Natural killer cell (primary cell): ENCODE measurements around the gene NEK1. TPM values are rescaled to one million over a fixed set of nuclear protein-coding genes. Genes with fewer than 3 reads are reported as not detected.

Experiments used
- ATAC-seq, 3 donors: fragments of 150-1000 bp in 2 of 3; fragments of 200-7000 bp in 1 of 3; cut with Tn5 transposase; 1 replicate in 1 of 3; 2 replicates in 2 of 3; pipeline ENCODE4 v1.10.0; 2021; ENCODE audit warnings: mild to moderate bottlenecking in 2 of 3, moderate library complexity in 2 of 3
- DNase-seq, 2 donors: peaks; one replicate each; pipeline versions ENCODE4 v3.0.0 to v3.0.0-alpha.2; 2013 to 2021; ENCODE audit warnings: mixed read lengths in 1 of 2
- H3K27ac ChIP-seq: one replicate; pipeline ENCODE4 v1.5.1; 2013; ENCODE audit warnings: mild to moderate bottlenecking, low read length
- H3K27me3 ChIP-seq: one replicate; pipeline ENCODE4 v1.6.1; 2013; ENCODE audit warnings: low read length; ENCODE audit not compliant: control insufficient read depth, insufficient read depth
- H3K36me3 ChIP-seq: one replicate; pipeline ENCODE4 v1.6.1; 2013; ENCODE audit warnings: low read length; ENCODE audit not compliant: control insufficient read depth, insufficient read depth
- H3K4me1 ChIP-seq: one replicate; pipeline ENCODE4 v1.6.1; 2013; ENCODE audit warnings: low read length; ENCODE audit not compliant: control insufficient read depth, insufficient read depth
- H3K4me3 ChIP-seq: one replicate; pipeline ENCODE4 v1.5.1; 2013; ENCODE audit warnings: low read length
- H3K9me3 ChIP-seq: one replicate; pipeline ENCODE4 v1.6.1; 2013; ENCODE audit warnings: low read length; ENCODE audit not compliant: control insufficient read depth, insufficient read depth
- H3K27ac Mint-ChIP-seq, 2 donors: one replicate each; pipeline ENCODE4 v1.8.0; 2022; ENCODE audit warnings: mild to moderate bottlenecking in 2 of 2, mixed read lengths in 2 of 2, moderate library complexity in 1 of 2
- H3K27me3 Mint-ChIP-seq, 2 donors: one replicate each; pipeline ENCODE4 v1.8.0; 2022; ENCODE audit warnings: low read depth in 2 of 2, mixed read lengths in 2 of 2
- H3K36me3 Mint-ChIP-seq: one replicate; pipeline ENCODE4 v1.8.0; 2022; ENCODE audit warnings: mixed read lengths
- H3K4me1 Mint-ChIP-seq, 2 donors: one replicate each; pipeline ENCODE4 v1.8.0; 2022; ENCODE audit warnings: mixed read lengths in 2 of 2
- H3K4me3 Mint-ChIP-seq: one replicate; pipeline ENCODE4 v1.8.0; 2022; ENCODE audit warnings: mild to moderate bottlenecking, moderate library complexity, mixed read lengths
- H3K9me3 Mint-ChIP-seq, 2 donors: one replicate each; pipeline ENCODE4 v1.8.0; 2022; ENCODE audit warnings: mixed read lengths in 2 of 2
- WGBS: methylation state at CpG from one replicate; pipeline ENCODE4 v1.1.7; 2013; ENCODE audit warnings: missing lambda C conversion rate; ENCODE audit not compliant: insufficient coverage; 5-methylcytosine and 5-hydroxymethylcytosine counted together
- intact Hi-C: fragments of 100-400 bp; cut with micrococcal nuclease; formaldehyde crosslinking; loops from one replicate; pipeline ENCODE4 v1.14.2; 2022
- total RNA-seq, 4 donors: library from RNA; stranded (reverse); fragments of 120-200 nt in 1 of 4; gene quantifications; one replicate each; pipeline versions ENCODE4 v1.2.3 to v1.2.4, GENCODE V29; 2013 to 2022
- TF ChIP-seq, protein P1 (sequence below): fragments of 200-600 bp; IDR thresholded peaks from one replicate; pipeline ENCODE4 v1.8.0; 2022; ENCODE audit warnings: antibody characterized with exemption

NEK1 gene
- total RNA-seq, 3 donors from 2014 or later (not counting 1 experiment from before 2014, with no cell fraction given): 16.4 to 24.9 (median 19.0) TPM

DNA sequence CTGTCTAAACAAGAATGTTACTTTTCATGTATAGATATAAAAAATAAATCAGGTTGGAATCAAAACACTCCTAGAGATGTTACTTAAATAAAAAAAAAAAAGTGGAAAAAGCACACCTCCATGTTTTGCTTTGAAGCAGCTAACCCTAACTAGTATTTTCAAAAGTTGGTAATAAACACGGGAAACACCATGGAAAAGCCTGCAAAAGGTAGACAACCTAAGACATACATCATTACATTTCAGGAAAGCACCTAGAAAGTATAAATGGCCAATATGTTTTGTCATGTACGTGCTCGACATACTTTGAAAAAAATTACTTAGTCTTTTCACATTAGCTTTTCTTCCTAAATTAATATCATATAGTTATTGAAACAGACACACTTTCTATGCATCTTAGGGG is 211.6 kb downstream of the NEK1 start:
- H3K4me1 Mint-ChIP-seq: no peaks in the 10 kb centered on the region
- H3K27ac Mint-ChIP-seq: no peak overlapping the region
- TF ChIP-seq, protein P1, sequence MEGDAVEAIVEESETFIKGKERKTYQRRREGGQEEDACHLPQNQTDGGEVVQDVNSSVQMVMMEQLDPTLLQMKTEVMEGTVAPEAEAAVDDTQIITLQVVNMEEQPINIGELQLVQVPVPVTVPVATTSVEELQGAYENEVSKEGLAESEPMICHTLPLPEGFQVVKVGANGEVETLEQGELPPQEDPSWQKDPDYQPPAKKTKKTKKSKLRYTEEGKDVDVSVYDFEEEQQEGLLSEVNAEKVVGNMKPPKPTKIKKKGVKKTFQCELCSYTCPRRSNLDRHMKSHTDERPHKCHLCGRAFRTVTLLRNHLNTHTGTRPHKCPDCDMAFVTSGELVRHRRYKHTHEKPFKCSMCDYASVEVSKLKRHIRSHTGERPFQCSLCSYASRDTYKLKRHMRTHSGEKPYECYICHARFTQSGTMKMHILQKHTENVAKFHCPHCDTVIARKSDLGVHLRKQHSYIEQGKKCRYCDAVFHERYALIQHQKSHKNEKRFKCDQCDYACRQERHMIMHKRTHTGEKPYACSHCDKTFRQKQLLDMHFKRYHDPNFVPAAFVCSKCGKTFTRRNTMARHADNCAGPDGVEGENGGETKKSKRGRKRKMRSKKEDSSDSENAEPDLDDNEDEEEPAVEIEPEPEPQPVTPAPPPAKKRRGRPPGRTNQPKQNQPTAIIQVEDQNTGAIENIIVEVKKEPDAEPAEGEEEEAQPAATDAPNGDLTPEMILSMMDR: no peak
- H3K36me3 Mint-ChIP-seq: peaks cover 7% of the 10 kb centered on the region
- intact Hi-C loops: no loop called here
- peaks cover 2% of the 10 kb centered on the region for H3K36me3 ChIP-seq
- no peaks in the 10 kb centered on the region for H3K4me1 ChIP-seq
- ATAC-seq: no peak
- no peaks in the 10 kb centered on the region for H3K9me3 Mint-ChIP-seq
- WGBS: 100% methylated on average over 1 of the region's 3 CpGs
- H3K9me3 ChIP-seq: no peaks in the 10 kb centered on the region
- H3K4me3 Mint-ChIP-seq: no peak overlapping the region
- no peak overlapping the region for H3K27ac ChIP-seq
- H3K27me3 Mint-ChIP-seq: no peaks in the 10 kb centered on the region
- H3K27me3 ChIP-seq: no peaks in the 10 kb centered on the region
- H3K4me3 ChIP-seq: no peak overlapping the region
- DNase-seq: no peak

DNA sequence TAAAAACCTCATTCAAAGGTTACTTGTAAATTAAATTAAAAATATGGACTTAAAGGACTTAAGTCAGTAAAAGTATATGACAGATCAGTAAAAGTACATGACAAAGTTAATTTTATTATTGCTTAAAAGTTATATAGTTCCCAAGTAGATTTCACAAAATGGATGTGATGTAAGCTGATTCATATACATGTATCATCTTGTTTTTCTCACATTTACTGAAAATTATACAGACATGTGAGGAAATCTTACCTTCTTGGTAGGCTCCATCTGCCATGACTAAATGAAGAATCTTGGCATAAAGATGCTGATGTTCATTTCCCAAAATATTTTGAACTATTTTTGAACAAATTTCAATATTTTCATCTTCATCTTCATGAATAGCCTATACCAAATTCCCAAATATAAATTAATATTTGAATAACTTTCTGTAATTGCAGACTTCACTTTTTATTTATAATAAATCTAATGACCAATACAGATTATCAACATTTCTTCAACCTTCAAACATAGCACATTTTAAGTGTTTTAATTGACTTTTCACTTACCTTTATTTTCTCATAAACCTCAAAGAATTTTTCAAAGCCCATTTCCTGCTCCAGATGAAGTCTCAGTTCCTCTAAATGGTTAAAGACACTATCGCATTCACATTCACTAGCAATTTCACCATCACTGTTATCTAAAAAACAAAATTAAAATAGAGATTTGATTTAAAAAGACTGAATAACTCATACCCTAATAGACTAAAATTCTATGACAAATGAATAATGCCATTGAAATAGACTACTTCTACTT is 212.2 kb downstream of the NEK1 start:
- TF ChIP-seq, protein P1: no peak
- H3K4me1 Mint-ChIP-seq: no peaks in the 10 kb centered on the region
- H3K4me3 ChIP-seq: no peak overlapping the region
- no peak overlapping the region for H3K4me3 Mint-ChIP-seq
- ATAC-seq: no peak
- intact Hi-C loops: no loop called here
- no peaks in the 10 kb centered on the region for H3K9me3 Mint-ChIP-seq
- peaks cover 7% of the 10 kb centered on the region for H3K36me3 Mint-ChIP-seq
- no CpG with 5 or more reads among the region's 1 CpG for WGBS
- H3K27ac Mint-ChIP-seq: no peak overlapping the region
- no peaks in the 10 kb centered on the region for H3K9me3 ChIP-seq
- DNase-seq: no peak
- H3K27me3 Mint-ChIP-seq: no peaks in the 10 kb centered on the region
- no peaks in the 10 kb centered on the region for H3K4me1 ChIP-seq
- no peaks in the 10 kb centered on the region for H3K27me3 ChIP-seq
- no peak overlapping the region for H3K27ac ChIP-seq
- H3K36me3 ChIP-seq: peaks cover 2% of the 10 kb centered on the region

DNA sequence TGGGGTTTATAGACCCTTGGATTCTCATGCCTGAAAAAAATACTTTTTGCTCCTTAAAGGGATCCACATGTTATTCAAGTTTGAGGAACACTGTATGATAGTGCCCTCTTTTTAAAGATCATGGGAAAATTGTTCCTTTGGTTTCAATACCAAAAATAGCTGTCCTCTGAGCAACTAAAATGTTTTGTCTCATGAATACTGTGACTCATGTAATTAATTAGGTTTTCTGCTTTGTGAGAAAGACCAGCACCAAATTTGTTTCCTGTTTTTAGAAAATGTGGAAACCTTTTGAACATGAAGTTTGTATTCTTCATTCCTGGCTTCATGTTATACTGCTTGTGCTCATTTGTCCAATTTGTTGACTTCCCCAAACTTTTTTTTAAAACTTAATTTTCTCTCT is 214.1 kb downstream of the NEK1 start:
- ATAC-seq (no peak), DNase-seq (no peak)
- Mint-ChIP-seq H3K4me1 (no peaks in the 10 kb centered on the region), H3K27me3 (no peaks in the 10 kb centered on the region), H3K9me3 (no peaks in the 10 kb centered on the region), H3K27ac (no peak overlapping the region), H3K4me3 (no peak overlapping the region), H3K36me3 (peaks cover 7% of the 10 kb centered on the region)
- TF ChIP-seq, protein P1: no peak
- Histone ChIP-seq H3K27me3 (no peaks in the 10 kb centered on the region), H3K27ac (no peak overlapping the region), H3K4me1 (no peaks in the 10 kb centered on the region), H3K4me3 (no peak overlapping the region), H3K9me3 (no peaks in the 10 kb centered on the region), H3K36me3 (peaks cover 2% of the 10 kb centered on the region)
- intact Hi-C loops: no loop called here

DNA sequence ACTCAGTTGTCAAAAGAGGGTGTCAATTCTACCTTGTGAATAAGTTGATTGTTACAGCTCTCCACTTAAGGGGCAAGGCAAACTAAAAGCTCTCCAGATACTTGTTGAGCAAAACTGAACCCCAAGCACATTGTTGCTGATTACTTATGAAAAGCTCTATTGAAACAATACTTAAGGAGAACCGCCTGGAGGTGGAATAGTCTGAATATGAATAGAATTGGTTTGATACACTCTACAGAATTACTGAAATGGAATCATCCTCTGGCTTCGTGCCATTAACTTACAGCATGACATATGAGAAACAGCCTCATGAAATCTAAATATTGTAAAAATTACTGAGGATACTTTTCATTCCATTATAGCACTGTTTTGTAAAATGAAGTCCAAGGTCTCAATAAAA is 214.6 kb downstream of the NEK1 start:
- TF ChIP-seq, protein P1: no peak
- Mint-ChIP-seq H3K27me3 (no peaks in the 10 kb centered on the region), H3K4me3 (no peak overlapping the region), H3K9me3 (no peaks in the 10 kb centered on the region), H3K27ac (no peak overlapping the region), H3K4me1 (no peaks in the 10 kb centered on the region), H3K36me3 (peaks cover 7% of the 10 kb centered on the region)
- no peak overlapping the region for H3K4me3 ChIP-seq
- no peaks in the 10 kb centered on the region for H3K9me3 ChIP-seq
- ATAC-seq (no peak), DNase-seq (no peak)
- no CpG with 5 or more reads among the region's 2 CpGs for WGBS
- H3K27ac ChIP-seq: no peak overlapping the region
- H3K27me3 ChIP-seq: no peaks in the 10 kb centered on the region
- H3K36me3 ChIP-seq: peaks cover 2% of the 10 kb centered on the region
- intact Hi-C loops: no loop called here
- H3K4me1 ChIP-seq: no peaks in the 10 kb centered on the region
